Right lobe of liver (tissue), 6 donors: Measurements from ENCODE around the gene EIF4H. TPM values are rescaled to one million over a fixed set of nuclear protein-coding genes. Genes with fewer than 3 reads are reported as not detected.
"Not testable (repeated sequence)": the region's sequence is repeated elsewhere in the genome, so short reads cannot be mapped to it uniquely, and the experiment has no call there.

ENCODE experiments used
- ATAC-seq, 4 donors: fragments of 200-7000 bp; cut with Tn5 transposase; one replicate each; pipeline ENCODE4 v1.9.1; 2020; ENCODE audit warnings: mild to moderate bottlenecking in 4 of 4, moderate library complexity in 4 of 4
- DNase-seq, 3 donors: peaks; one replicate each; pipeline ENCODE4 v3.0.0-alpha.2; 2020
- H3K27ac ChIP-seq, 3 donors: fragments of 200-600 bp; one replicate each; pipeline ENCODE4 v1.8.0; 2022
- H3K27me3 ChIP-seq, 2 donors: fragments of 200-600 bp; one replicate each; pipeline ENCODE4 v1.8.0; 2022
- H3K36me3 ChIP-seq, 4 donors: fragments of 200-600 bp; sonication (generic) in 1 of 4; one replicate each; pipeline versions ENCODE4 v1.5.1 to v1.8.0; 2017 to 2022; ENCODE audit warnings: control low read depth in 1 of 4
- H3K4me1 ChIP-seq, 4 donors: fragments of 200-600 bp; sonication (generic) in 1 of 4; one replicate each; pipeline versions ENCODE4 v1.5.1 to v1.8.0; 2017 to 2022; ENCODE audit warnings: control low read depth in 1 of 4
- H3K4me3 ChIP-seq, 3 donors: fragments of 200-600 bp; one replicate each; pipeline ENCODE4 v1.8.0; 2022
- H3K9me3 ChIP-seq, 4 donors: fragments of 200-600 bp; sonication (generic) in 1 of 4; one replicate each; pipeline versions ENCODE4 v1.5.1 to v1.8.0; 2017 to 2022; ENCODE audit warnings: control low read depth in 1 of 4
- POLR2A ChIP-seq: fragments of 450-650 bp; IDR thresholded peaks from one replicate; pipeline ENCODE4 v1.6.1; 2017; ENCODE audit warnings: antibody characterized with exemption, mild to moderate bottlenecking
- WGBS: methylation state at CpG from one replicate; pipeline ENCODE4 v1.1.6; 2018; ENCODE audit warnings: low coverage, low lambda C conversion rate; ENCODE audit not compliant: insufficient coverage; ENCODE audit errors: missing lambda C conversion rate; 5-methylcytosine and 5-hydroxymethylcytosine counted together
- intact Hi-C, 2 donors: fragments of 100-400 bp; cut with DNase I; formaldehyde crosslinking; loops; one replicate each; pipeline versions ENCODE4 v1.11.2 to v1.14.1; 2022
- total RNA-seq, 6 experiments: library from RNA; depleted of rRNA in 2 of 6; stranded (reverse); fragments of >200 nt in 2 of 6; fragmentation: NEBNext Ultra II Directional in 3 of 6; extraction: Animal tissue kit (Norgen Biotek cat#: 25700) in 3 of 6; gene quantifications; one replicate each; pipeline versions ENCODE4 v1.1.0 to v1.2.4, GENCODE V29; 2016 to 2023
- TF ChIP-seq, protein P1 (sequence below), 4 donors: fragments of 200-600 bp in 3 of 4; fragments of 450-650 bp in 1 of 4; IDR thresholded peaks; one replicate each; pipeline versions ENCODE4 v1.5.1 to v1.8.0; 2016 to 2022; ENCODE audit warnings: antibody characterized with exemption in 4 of 4, mild to moderate bottlenecking in 2 of 4
- donor health status: DM: no; HTN: yes; CAD: no.
- donor health status: DM: no; HTN: no; CAD: no.
- donor health status: DM: no; HTN: no; CAD: no.
- donor health status: DM: no; HTN: yes; CAD: no.
- donor health status: DM: no; HTN: yes; CAD: no.

EIF4H gene
- total RNA-seq, 6 experiments from 2014 or later: 117 to 128 (median 118) TPM

DNA sequence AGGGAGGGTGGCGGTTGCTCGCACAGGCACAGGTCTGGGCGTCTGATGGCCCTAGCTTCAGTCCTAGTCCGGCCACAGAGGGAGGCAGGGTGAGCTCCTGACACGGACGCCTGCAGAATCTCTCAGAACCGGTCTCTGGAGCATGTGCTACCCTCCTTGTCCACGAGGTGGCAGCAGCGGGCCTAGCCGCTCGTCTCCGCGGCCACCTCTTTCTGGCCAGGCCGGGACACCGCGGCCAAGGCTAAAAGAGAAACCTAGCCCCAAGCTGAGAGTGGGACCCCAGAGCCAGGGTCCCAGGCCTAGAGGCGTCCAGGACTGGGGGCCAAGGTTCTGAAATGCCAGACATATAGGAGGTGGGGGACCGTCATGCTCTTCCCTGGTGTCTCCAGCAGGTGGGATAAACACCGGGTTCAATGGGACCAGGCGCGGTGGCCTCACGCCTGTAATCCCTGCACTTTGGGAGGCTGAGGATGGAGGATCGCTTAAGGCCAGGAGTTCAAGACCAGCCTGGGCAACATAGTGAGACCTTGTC is 32.5 kb downstream of the EIF4H start:
- DNase-seq: peak; percentile 88 to 90 (median 89)
- Histone ChIP-seq H3K4me3 (peak overlapping the region in 2 of 3 donors; percentile 11 to 28), H3K9me3 (no peaks in the 10 kb centered on the region), H3K27ac (no peak overlapping the region), H3K36me3 (no peaks in the 10 kb centered on the region), H3K4me1 (no peaks in the 10 kb centered on the region), H3K27me3 (no peaks in the 10 kb centered on the region)
- intact Hi-C loops: loop anchor here (5.0 to 10.0 kb wide), 5 partner anchors 68 to 342 kb away; partner anchors contain the start of gene TMEM270 (in 1 of the 2)
- WGBS: 23% methylated on average over 17 of the region's 23 CpGs
- peak; percentile 96 to 97 (median 97) for ATAC-seq
- TF ChIP-seq, protein P1, sequence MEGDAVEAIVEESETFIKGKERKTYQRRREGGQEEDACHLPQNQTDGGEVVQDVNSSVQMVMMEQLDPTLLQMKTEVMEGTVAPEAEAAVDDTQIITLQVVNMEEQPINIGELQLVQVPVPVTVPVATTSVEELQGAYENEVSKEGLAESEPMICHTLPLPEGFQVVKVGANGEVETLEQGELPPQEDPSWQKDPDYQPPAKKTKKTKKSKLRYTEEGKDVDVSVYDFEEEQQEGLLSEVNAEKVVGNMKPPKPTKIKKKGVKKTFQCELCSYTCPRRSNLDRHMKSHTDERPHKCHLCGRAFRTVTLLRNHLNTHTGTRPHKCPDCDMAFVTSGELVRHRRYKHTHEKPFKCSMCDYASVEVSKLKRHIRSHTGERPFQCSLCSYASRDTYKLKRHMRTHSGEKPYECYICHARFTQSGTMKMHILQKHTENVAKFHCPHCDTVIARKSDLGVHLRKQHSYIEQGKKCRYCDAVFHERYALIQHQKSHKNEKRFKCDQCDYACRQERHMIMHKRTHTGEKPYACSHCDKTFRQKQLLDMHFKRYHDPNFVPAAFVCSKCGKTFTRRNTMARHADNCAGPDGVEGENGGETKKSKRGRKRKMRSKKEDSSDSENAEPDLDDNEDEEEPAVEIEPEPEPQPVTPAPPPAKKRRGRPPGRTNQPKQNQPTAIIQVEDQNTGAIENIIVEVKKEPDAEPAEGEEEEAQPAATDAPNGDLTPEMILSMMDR (IDR thresholded peaks at IDR 0.05): peak; percentile 97 to 98 (median 98)
- TF ChIP-seq POLR2A: no peak

DNA sequence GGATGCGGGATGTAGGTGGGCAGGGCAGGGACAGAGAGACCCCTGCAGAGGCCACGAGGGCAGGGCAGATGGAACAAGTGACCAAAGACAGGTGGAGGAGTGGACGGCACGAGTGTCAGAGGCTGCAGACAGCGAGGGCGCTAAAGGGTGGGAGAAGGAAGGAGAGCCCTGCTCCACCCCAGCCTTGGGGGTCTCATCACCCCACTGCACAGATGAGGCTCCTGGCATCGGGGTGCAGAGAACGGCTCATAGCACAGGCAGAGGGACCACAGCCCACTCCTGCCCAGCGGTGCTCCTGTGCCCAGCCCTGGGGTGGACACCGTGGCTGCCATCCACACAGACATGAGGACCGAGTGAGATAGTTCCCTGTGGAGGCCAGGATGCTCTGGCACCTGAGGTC is 33.4 kb downstream of the EIF4H start:
- DNase-seq (no peak), ATAC-seq (no peak)
- no peak overlapping the region for H3K27ac ChIP-seq
- WGBS: 100% methylated on average over 2 of the region's 11 CpGs
- H3K36me3 ChIP-seq: no peaks in the 10 kb centered on the region
- TF ChIP-seq, protein P1 (IDR thresholded peaks at IDR 0.05): no peak
- TF ChIP-seq POLR2A: no peak
- intact Hi-C loops: loop anchor here (5.0 to 10.0 kb wide), 5 partner anchors 67 to 343 kb away; partner anchors contain the start of gene TMEM270 (in 1 of the 2)
- no peaks in the 10 kb centered on the region for H3K9me3 ChIP-seq
- no peaks in the 10 kb centered on the region for H3K27me3 ChIP-seq
- H3K4me1 ChIP-seq: no peaks in the 10 kb centered on the region
- no peak overlapping the region for H3K4me3 ChIP-seq

DNA sequence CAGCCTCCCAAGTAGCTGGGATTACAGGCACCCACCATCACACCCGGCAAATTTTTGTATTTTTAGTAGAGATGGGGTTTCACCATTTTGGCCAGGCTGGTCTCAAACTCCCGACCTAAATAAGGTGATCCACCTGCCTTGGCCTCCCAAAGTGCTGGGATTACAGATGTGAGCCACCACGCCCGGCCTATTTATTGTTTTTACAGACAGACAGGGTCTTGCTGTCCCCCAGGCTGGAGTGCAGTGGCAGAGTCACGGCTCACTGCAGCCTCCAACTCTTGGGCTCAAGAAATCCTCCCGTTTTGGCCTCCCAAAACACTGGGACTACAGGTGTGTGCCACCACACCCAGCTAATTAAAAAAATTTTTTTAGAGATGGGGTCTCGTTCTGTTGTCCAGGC is 34.1 kb downstream of the EIF4H start:
- DNase-seq, H3K36me3 ChIP-seq, H3K4me1 ChIP-seq, H3K27me3 ChIP-seq, H3K9me3 ChIP-seq, ATAC-seq, H3K4me3 ChIP-seq, H3K27ac ChIP-seq: not testable (repeated sequence)
- WGBS: 87% methylated on average over 6 of the region's 7 CpGs
- intact Hi-C loops: loop anchor here (5.0 to 10.0 kb wide), 5 partner anchors 67 to 343 kb away; partner anchors contain the start of gene TMEM270 (in 1 of the 2)

DNA sequence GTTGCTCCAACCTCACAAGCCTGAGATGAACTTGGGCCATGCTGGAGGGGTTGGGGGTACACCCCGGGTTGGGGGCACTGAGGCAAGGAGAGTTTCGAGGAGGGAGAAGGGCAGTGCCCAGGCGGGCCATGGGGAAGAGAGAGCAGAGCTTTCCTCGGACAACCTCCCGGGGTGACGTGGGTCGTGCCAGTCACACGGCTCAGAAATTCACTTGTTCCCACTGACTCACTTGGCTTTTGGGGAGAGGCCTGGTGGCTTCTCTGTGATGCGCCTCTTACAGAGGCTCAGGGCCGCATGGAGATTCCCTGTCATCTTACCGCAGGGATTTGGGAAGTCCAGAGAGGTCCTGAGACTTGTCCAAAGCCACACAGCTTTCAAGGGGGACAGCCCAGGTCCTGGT is 38.5 kb downstream of the EIF4H start:
- no peaks in the 10 kb centered on the region for H3K4me1 ChIP-seq
- 80% methylated on average over 6 of the region's 11 CpGs for WGBS

More for the DNA sequence above, 38.5 kb downstream of the EIF4H start:
- ATAC-seq (no peak), DNase-seq (peak in 1 of 3 donors; percentile 40)
- Histone ChIP-seq H3K27ac (no peak overlapping the region), H3K36me3 (no peaks in the 10 kb centered on the region), H3K27me3 (no peaks in the 10 kb centered on the region), H3K4me3 (no peak overlapping the region), H3K9me3 (no peaks in the 10 kb centered on the region)
- TF ChIP-seq, protein P1 (IDR thresholded peaks at IDR 0.05): no peak
- TF ChIP-seq POLR2A: no peak
- intact Hi-C loops: no loop called here
